Liver (tissue), 9 donors: ENCODE results near the gene SETD1A. TPM values are rescaled to one million over a fixed set of nuclear protein-coding genes. Genes with fewer than 3 reads are reported as not detected.

Experiments
- DNase-seq: peaks from one replicate; pipeline ENCODE4 v3.0.0-alpha.2; 2017; ENCODE audit warnings: low spot score
- H3K27ac ChIP-seq, 2 donors: one replicate each; pipeline ENCODE4 v1.7.0; 2013; ENCODE audit warnings: inconsistent platforms in 2 of 2, low read length in 2 of 2, control low read depth in 1 of 2, low read depth in 1 of 2, mild to moderate bottlenecking in 1 of 2
- H3K27me3 ChIP-seq, 4 donors: one replicate each; pipeline versions ENCODE4 v1.6.1 to v1.7.0; 2013; ENCODE audit warnings: low read length in 3 of 4, inconsistent platforms in 1 of 4, mild to moderate bottlenecking in 1 of 4, moderate library complexity in 1 of 4; ENCODE audit not compliant: control insufficient read depth in 4 of 4, insufficient read depth in 4 of 4
- H3K36me3 ChIP-seq, 4 donors: one replicate each; pipeline versions ENCODE4 v1.6.1 to v1.7.0; 2013; ENCODE audit warnings: low read length in 3 of 4, mild to moderate bottlenecking in 3 of 4, low read depth in 1 of 4, moderate library complexity in 1 of 4; ENCODE audit not compliant: control insufficient read depth in 4 of 4, insufficient read depth in 3 of 4
- H3K4me1 ChIP-seq, 4 donors: one replicate each; pipeline versions ENCODE4 v1.6.1 to v1.7.0; 2013; ENCODE audit warnings: low read length in 3 of 4, mild to moderate bottlenecking in 3 of 4, moderate library complexity in 1 of 4; ENCODE audit not compliant: control insufficient read depth in 4 of 4, insufficient read depth in 4 of 4
- H3K4me3 ChIP-seq, 3 donors: one replicate each; pipeline versions ENCODE4 v1.6.1 to v1.7.0; 2013; ENCODE audit warnings: low read length in 3 of 3, control low read depth in 1 of 3, low read depth in 1 of 3, mild to moderate bottlenecking in 1 of 3
- H3K9ac ChIP-seq, 2 donors: one replicate each; pipeline ENCODE4 v1.7.0; 2013; ENCODE audit warnings: low read length in 2 of 2, mild to moderate bottlenecking in 2 of 2, moderate library complexity in 2 of 2, control low read depth in 1 of 2, low read depth in 1 of 2
- H3K9me3 ChIP-seq, 4 donors: one replicate each; pipeline versions ENCODE4 v1.6.1 to v1.7.0; 2013; ENCODE audit warnings: low read length in 3 of 4; ENCODE audit not compliant: control insufficient read depth in 4 of 4
- FOXA1 ChIP-seq: IDR thresholded peaks from 2 replicates; pipeline ENCODE4 v1.6.1; 2016; ENCODE audit warnings: antibody characterized with exemption
- FOXA2 ChIP-seq: IDR thresholded peaks from 2 replicates; pipeline ENCODE4 v1.6.1; 2016; ENCODE audit warnings: antibody characterized with exemption
- HNF4A ChIP-seq, 2 donors: conservative IDR thresholded peaks; 2 replicates each; pipeline ENCODE4 v1.6.1; 2016; ENCODE audit warnings: antibody characterized with exemption in 2 of 2, mild to moderate bottlenecking in 2 of 2
- HNF4G ChIP-seq: IDR thresholded peaks from 2 replicates; pipeline ENCODE4 v1.6.1; 2016; ENCODE audit warnings: antibody characterized with exemption
- JUND ChIP-seq, 2 donors: IDR thresholded peaks; 2 replicates each; pipeline ENCODE4 v1.6.1; 2016; ENCODE audit warnings: antibody characterized with exemption in 2 of 2
- NR2F2 ChIP-seq: IDR thresholded peaks from 2 replicates; pipeline ENCODE4 v1.6.1; 2016; ENCODE audit warnings: antibody characterized with exemption
- RAD21 ChIP-seq, 2 donors: IDR thresholded peaks; 2 replicates each; pipeline ENCODE4 v1.6.1; 2016; ENCODE audit warnings: antibody characterized with exemption in 2 of 2, mild to moderate bottlenecking in 2 of 2
- SP1 ChIP-seq: IDR thresholded peaks from 2 replicates; pipeline ENCODE4 v1.6.1; 2018; ENCODE audit warnings: antibody characterized with exemption, mild to moderate bottlenecking
- TAF1 ChIP-seq: conservative IDR thresholded peaks from 2 replicates; pipeline ENCODE4 v1.6.1; 2016; ENCODE audit warnings: antibody characterized with exemption, mild to moderate bottlenecking
- YY1 ChIP-seq: IDR thresholded peaks from 2 replicates; pipeline ENCODE4 v1.6.1; 2016; ENCODE audit warnings: antibody characterized with exemption, mild to moderate bottlenecking
- WGBS: extraction: QIAGEN DNeasy Blood & Tissue Kit; methylation state at CpG from one replicate; pipeline ENCODE4 v1.1.7; 2013; 5-methylcytosine and 5-hydroxymethylcytosine counted together
- polyA plus RNA-seq, 2 donors: library from polyadenylated mRNA; stranded (reverse) in 1 of 2; unstranded in 1 of 2; fragments of 200-250 nt in 1 of 2; fragments of >200 nt in 1 of 2; fragmentation: Nextera tagmentation in 1 of 2; extraction: Ambion mirVana in 1 of 2; gene quantifications; one replicate each; pipeline versions ENCODE4 v1.2.1 to v1.2.3, GENCODE V29; 2013 to 2015
- total RNA-seq, 2 donors: library from RNA; depleted of rRNA; stranded (reverse); fragments of >200 nt; gene quantifications; one replicate each; pipeline ENCODE4 v1.2.3, GENCODE V29; 2014
- TF ChIP-seq, protein P1 (sequence below): IDR thresholded peaks from 2 replicates; pipeline ENCODE4 v1.6.1; 2016; ENCODE audit warnings: antibody characterized with exemption, mild to moderate bottlenecking
- TF ChIP-seq, protein P2 (sequence below): IDR thresholded peaks from 2 replicates; pipeline ENCODE4 v1.6.1; 2016; ENCODE audit warnings: antibody characterized with exemption
- TF ChIP-seq, protein P3 (sequence below): IDR thresholded peaks from 2 replicates; pipeline ENCODE4 v1.6.1; 2016; ENCODE audit warnings: antibody characterized with exemption
- TF ChIP-seq, protein P4 (sequence below): fragments of 150-350 bp; IDR thresholded peaks from 2 replicates; pipeline ENCODE4 v1.5.1; 2017; ENCODE audit warnings: improper control_type of control experiment, low read depth, low read length; ENCODE audit not compliant: missing input control
- donor health status: healthy.
- donor health status: healthy.
- donor health status: healthy.
- donor health status: healthy.
- donor health status: healthy.

SETD1A gene
- total and polyA plus RNA-seq, 4 donors = 2.7 to 4.9 (median 3.7) TPM

DNA sequence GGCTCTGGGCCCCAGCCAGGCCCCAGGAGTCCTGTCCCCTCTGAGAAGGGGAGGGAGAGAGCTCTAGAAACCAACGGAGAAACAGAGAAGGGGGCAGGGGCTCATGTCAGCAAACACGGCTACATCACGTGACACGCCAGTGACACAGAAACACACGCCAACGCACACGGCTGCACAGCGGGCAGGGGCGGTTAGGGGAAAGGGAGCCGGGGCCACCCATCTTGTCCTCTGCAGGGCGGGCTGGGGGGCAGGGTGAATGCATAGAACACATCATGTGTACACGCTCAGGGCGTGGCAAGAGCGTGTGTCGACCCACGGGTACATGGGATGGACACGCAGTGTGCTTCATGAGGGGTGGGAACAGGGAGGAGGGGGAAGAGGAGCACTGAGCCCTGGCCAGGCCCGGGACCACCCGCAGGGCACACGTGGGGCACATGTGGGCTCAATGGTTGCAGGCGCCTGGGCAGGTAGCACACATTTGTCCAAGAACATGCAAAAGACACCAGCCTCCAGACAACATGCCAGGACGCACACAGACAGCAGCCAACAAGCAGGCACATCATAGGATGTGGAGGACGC, 32.0 kb downstream of the SETD1A start:
- H3K9me3 ChIP-seq = no peaks in the 10 kb centered on the region
- no peak for DNase-seq
- no peak overlapping the region for H3K27ac ChIP-seq
- peaks cover 0 to 5% (median 0%) of the 10 kb centered on the region in 4 donors for H3K36me3 ChIP-seq
- WGBS = 90% methylated on average over 23 of the region's 23 CpGs
- no peaks in the 10 kb centered on the region for H3K27me3 ChIP-seq
- no peak overlapping the region for H3K4me3 ChIP-seq
- H3K4me1 ChIP-seq = peaks cover 6 to 20% (median 13%) of the 10 kb centered on the region in 4 donors
- no peak overlapping the region for H3K9ac ChIP-seq
- TF ChIP-seq TAF1 = no peak

DNA sequence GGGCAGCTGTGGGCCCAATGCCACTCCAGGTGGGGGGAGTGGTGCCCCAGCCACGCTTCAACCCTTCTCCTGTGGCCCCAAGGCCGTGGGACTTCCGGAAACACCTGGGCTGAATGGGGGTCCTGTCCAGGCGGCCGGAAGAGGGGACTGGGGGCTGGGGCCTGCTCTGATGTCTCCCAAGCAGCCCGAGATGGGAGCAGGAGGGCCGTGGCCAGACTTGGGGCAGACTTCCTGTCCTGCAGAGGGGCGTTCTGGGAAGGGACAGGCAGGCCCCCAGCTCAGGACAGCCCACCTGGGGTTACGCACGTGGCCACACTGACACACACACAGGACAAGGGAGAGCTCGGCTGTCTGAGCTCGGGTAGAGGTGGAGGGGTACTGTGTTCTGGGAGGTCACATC, 32.6 kb downstream of the SETD1A start:
- 89% methylated on average over 12 of the region's 12 CpGs for WGBS
- H3K9me3 ChIP-seq = no peaks in the 10 kb centered on the region
- H3K4me3 ChIP-seq = no peak overlapping the region
- no peak for DNase-seq
- peaks cover 5 to 17% (median 11%) of the 10 kb centered on the region in 4 donors for H3K4me1 ChIP-seq
- no peak overlapping the region for H3K27ac ChIP-seq
- TF ChIP-seq, protein P1, sequence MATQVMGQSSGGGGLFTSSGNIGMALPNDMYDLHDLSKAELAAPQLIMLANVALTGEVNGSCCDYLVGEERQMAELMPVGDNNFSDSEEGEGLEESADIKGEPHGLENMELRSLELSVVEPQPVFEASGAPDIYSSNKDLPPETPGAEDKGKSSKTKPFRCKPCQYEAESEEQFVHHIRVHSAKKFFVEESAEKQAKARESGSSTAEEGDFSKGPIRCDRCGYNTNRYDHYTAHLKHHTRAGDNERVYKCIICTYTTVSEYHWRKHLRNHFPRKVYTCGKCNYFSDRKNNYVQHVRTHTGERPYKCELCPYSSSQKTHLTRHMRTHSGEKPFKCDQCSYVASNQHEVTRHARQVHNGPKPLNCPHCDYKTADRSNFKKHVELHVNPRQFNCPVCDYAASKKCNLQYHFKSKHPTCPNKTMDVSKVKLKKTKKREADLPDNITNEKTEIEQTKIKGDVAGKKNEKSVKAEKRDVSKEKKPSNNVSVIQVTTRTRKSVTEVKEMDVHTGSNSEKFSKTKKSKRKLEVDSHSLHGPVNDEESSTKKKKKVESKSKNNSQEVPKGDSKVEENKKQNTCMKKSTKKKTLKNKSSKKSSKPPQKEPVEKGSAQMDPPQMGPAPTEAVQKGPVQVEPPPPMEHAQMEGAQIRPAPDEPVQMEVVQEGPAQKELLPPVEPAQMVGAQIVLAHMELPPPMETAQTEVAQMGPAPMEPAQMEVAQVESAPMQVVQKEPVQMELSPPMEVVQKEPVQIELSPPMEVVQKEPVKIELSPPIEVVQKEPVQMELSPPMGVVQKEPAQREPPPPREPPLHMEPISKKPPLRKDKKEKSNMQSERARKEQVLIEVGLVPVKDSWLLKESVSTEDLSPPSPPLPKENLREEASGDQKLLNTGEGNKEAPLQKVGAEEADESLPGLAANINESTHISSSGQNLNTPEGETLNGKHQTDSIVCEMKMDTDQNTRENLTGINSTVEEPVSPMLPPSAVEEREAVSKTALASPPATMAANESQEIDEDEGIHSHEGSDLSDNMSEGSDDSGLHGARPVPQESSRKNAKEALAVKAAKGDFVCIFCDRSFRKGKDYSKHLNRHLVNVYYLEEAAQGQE = no peak
- TF ChIP-seq, protein P2, sequence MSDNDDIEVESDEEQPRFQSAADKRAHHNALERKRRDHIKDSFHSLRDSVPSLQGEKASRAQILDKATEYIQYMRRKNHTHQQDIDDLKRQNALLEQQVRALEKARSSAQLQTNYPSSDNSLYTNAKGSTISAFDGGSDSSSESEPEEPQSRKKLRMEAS = no peak
- TF ChIP-seq SP1 = no peak
- TF ChIP-seq, protein P3, sequence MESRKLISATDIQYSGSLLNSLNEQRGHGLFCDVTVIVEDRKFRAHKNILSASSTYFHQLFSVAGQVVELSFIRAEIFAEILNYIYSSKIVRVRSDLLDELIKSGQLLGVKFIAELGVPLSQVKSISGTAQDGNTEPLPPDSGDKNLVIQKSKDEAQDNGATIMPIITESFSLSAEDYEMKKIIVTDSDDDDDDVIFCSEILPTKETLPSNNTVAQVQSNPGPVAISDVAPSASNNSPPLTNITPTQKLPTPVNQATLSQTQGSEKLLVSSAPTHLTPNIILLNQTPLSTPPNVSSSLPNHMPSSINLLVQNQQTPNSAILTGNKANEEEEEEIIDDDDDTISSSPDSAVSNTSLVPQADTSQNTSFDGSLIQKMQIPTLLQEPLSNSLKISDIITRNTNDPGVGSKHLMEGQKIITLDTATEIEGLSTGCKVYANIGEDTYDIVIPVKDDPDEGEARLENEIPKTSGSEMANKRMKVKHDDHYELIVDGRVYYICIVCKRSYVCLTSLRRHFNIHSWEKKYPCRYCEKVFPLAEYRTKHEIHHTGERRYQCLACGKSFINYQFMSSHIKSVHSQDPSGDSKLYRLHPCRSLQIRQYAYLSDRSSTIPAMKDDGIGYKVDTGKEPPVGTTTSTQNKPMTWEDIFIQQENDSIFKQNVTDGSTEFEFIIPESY = no peak
- H3K27me3 ChIP-seq = no peaks in the 10 kb centered on the region
- no peak overlapping the region for H3K9ac ChIP-seq
- peaks cover 0 to 5% (median 0%) of the 10 kb centered on the region in 4 donors for H3K36me3 ChIP-seq

DNA sequence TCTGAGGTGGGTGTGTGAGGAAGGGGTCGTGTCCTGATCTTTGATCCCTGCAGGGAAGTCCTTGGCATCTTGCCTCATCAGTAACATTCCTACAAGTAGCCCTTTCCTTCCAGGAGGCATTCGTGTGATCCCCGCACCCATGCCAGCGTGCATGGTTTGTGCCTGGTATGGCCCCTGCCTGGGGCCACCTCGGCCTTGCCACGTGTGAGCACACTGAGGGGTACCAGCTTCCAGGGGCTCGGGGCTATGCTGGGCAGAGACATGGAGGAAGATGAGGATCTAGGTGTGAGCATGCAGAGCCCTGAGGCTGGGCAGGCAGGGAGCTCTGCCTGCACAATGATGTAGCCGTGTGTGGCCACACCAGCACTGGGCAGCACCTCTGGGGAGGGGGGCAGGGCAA, 33.5 kb downstream of the SETD1A start:
- Histone ChIP-seq H3K4me1 (peaks cover 5 to 11% (median 8%) of the 10 kb centered on the region in 4 donors), H3K36me3 (peaks cover 0 to 5% (median 0%) of the 10 kb centered on the region in 4 donors), H3K9me3 (no peaks in the 10 kb centered on the region), H3K4me3 (no peak overlapping the region), H3K27me3 (no peaks in the 10 kb centered on the region), H3K9ac (no peak overlapping the region), H3K27ac (no peak overlapping the region)
- DNase-seq = no peak
- TF ChIP-seq FOXA2 = no peak
- TF ChIP-seq SP1 = no peak
- TF ChIP-seq, protein P1 = no peak
- no peak for TF ChIP-seq NR2F2
- TF ChIP-seq RAD21 (IDR thresholded peaks at IDR 0.05) = no peak
- no peak for TF ChIP-seq HNF4A (conservative IDR thresholded peaks at IDR 0.05)
- no peak for TF ChIP-seq HNF4G
- TF ChIP-seq FOXA1 = no peak
- TF ChIP-seq YY1 = no peak
- TF ChIP-seq, protein P4, sequence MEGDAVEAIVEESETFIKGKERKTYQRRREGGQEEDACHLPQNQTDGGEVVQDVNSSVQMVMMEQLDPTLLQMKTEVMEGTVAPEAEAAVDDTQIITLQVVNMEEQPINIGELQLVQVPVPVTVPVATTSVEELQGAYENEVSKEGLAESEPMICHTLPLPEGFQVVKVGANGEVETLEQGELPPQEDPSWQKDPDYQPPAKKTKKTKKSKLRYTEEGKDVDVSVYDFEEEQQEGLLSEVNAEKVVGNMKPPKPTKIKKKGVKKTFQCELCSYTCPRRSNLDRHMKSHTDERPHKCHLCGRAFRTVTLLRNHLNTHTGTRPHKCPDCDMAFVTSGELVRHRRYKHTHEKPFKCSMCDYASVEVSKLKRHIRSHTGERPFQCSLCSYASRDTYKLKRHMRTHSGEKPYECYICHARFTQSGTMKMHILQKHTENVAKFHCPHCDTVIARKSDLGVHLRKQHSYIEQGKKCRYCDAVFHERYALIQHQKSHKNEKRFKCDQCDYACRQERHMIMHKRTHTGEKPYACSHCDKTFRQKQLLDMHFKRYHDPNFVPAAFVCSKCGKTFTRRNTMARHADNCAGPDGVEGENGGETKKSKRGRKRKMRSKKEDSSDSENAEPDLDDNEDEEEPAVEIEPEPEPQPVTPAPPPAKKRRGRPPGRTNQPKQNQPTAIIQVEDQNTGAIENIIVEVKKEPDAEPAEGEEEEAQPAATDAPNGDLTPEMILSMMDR = no peak
- TF ChIP-seq JUND (IDR thresholded peaks at IDR 0.05) = no peak
- TF ChIP-seq TAF1 = no peak
- 84% methylated on average over 8 of the region's 8 CpGs for WGBS
